K562 (cell line): ENCODE measurements around the gene ZNF124. TPM values are rescaled to one million over a fixed set of nuclear protein-coding genes. Genes with fewer than 3 reads are reported as not detected.
A peak's percentile ranks its signal among the peaks of the same experiment; 100 is the strongest.

Experiments
- ATAC-seq: fragments of 200-7000 bp; cut with Tn5 transposase; 3 replicates; pipeline ENCODE4 v1.9.1; 2020; ENCODE audit warnings: moderate library complexity
- BruUV-seq: library from RNA; stranded (reverse); fragments of 400-500 nt; replicated peaks from 2 replicates; lab custom pipeline; 2021; lab: Mats Ljungman, UMichigan
- CTCF ChIA-PET: fragments of 300-600 bp; formaldehyde crosslinking; extraction: SDS; loops from one replicate; lab custom pipeline; 2021; ENCODE audit warnings: low intra/inter-chr PET ratio; lab: Yijun Ruan, JAX
- POLR2A ChIA-PET: fragments of 300-600, 350-650 bp; sonication (Branson Sonifier 250); formaldehyde crosslinking; extraction: SDS; loops from one replicate; lab custom pipeline; 2021; ENCODE audit warnings: antibody characterized with exemption, inconsistent platforms; lab: Yijun Ruan, JAX
- DNase-seq, 4 experiments: peaks; one replicate each; pipeline versions ENCODE4 v3.0.0 to v3.0.0-alpha.2; 2011 to 2018; ENCODE audit warnings: low spot score in 3 of 4, mixed read lengths in 3 of 4; ENCODE audit errors: extremely low read depth in 1 of 4
- FAIRE-seq: peaks from 2 replicates; lab custom pipeline; 2011; peaks lifted over from hg19 to GRCh38; lab: Jason Lieb, UNC
- H2AFZ ChIP-seq: 2 replicates; pipeline ENCODE4 v1.6.0; 2011; ENCODE audit warnings: low read depth, low read length, control low read depth, inconsistent platforms
- H3K27ac ChIP-seq: fragments of 200-600 bp; 3 replicates; pipeline ENCODE4 v1.8.0; 2011; ENCODE audit warnings: low read depth, mild to moderate bottlenecking, control low read depth, inconsistent platforms, low read length, moderate library complexity, mixed read lengths; ENCODE audit errors: extremely low read depth
- H3K27me3 ChIP-seq, 2 experiments: fragments of 300-600 bp in 1 of 2; 2 replicates in 1 of 2; 3 replicates in 1 of 2; pipeline versions ENCODE4 v1.6.0 to v1.8.0; 2011; ENCODE audit warnings: inconsistent platforms in 2 of 2, low read length in 2 of 2, mild to moderate bottlenecking in 1 of 2, mixed read lengths in 1 of 2, moderate library complexity in 1 of 2; ENCODE audit not compliant: control insufficient read depth in 2 of 2, insufficient read depth in 2 of 2
- H3K36me3 ChIP-seq: fragments of 300-600 bp; 3 replicates; pipeline ENCODE4 v1.8.0; 2011; ENCODE audit warnings: mild to moderate bottlenecking, low read length, inconsistent platforms; ENCODE audit not compliant: control insufficient read depth, insufficient read depth
- H3K4me1 ChIP-seq, 2 experiments: fragments of 200-600 bp in 1 of 2; replicated peaks in 1 of 2; 2 replicates in 1 of 2; 3 replicates in 1 of 2; pipeline versions ENCODE4 v1.5.1 to v1.8.0; 2011; ENCODE audit warnings: inconsistent platforms in 2 of 2, low read length in 2 of 2, mild to moderate bottlenecking in 1 of 2, mixed read lengths in 1 of 2, moderate library complexity in 1 of 2; ENCODE audit not compliant: control insufficient read depth in 2 of 2, insufficient read depth in 2 of 2
- H3K4me2 ChIP-seq: 2 replicates; pipeline ENCODE4 v1.6.1; 2011; ENCODE audit warnings: low read length, control low read depth, inconsistent platforms, mixed read lengths; ENCODE audit not compliant: insufficient read depth
- H3K4me3 ChIP-seq: fragments of 200-600 bp; sonication (generic), shearing (Covaris generic); 2 replicates; pipeline ENCODE4 v1.5.1; 2016; ENCODE audit warnings: control low read depth, inconsistent platforms
- H3K79me2 ChIP-seq: fragments of 200-600 bp; 3 replicates; pipeline ENCODE4 v1.8.0; 2011; ENCODE audit warnings: low read length, inconsistent platforms; ENCODE audit not compliant: control insufficient read depth, insufficient read depth
- H3K9ac ChIP-seq, 2 experiments: 2 replicates each; pipeline versions ENCODE4 v1.6.0 to v1.6.1; 2011; ENCODE audit warnings: low read depth in 2 of 2, low read length in 2 of 2, control low read depth in 1 of 2, inconsistent platforms in 1 of 2, mild to moderate bottlenecking in 1 of 2, mixed read lengths in 1 of 2; ENCODE audit not compliant: insufficient read depth in 1 of 2
- H3K9me1 ChIP-seq: one replicate; pipeline ENCODE4 v1.6.0; 2011; ENCODE audit warnings: inconsistent platforms, mild to moderate bottlenecking, low read length, moderate library complexity; ENCODE audit not compliant: control insufficient read depth, insufficient read depth
- H3K9me3 ChIP-seq: replicated peaks from 2 replicates; pipeline ENCODE4 v1.5.1; 2011; ENCODE audit warnings: low read depth, low read length, inconsistent platforms; ENCODE audit not compliant: control insufficient read depth, insufficient read depth
- H4K20me1 ChIP-seq: replicated peaks from 2 replicates; pipeline ENCODE4 v1.6.1; 2011; ENCODE audit warnings: low read length, inconsistent platforms, mixed read lengths; ENCODE audit not compliant: control insufficient read depth, insufficient read depth
- ATF4 ChIP-seq: fragments of 450-650 bp; formaldehyde crosslinking; IDR thresholded peaks from 2 replicates; pipeline ENCODE4 v1.4.0; 2022; ENCODE audit warnings: mild to moderate bottlenecking, moderate library complexity
- BRF2 ChIP-seq: IDR thresholded peaks from 3 replicates; pipeline ENCODE4 v1.6.1; 2011; ENCODE audit warnings: borderline replicate concordance, mild to moderate bottlenecking; ENCODE audit not compliant: insufficient read length, insufficient read depth
- CREB3 ChIP-seq: fragments of 450-650 bp; conservative IDR thresholded peaks from 2 replicates; pipeline ENCODE4 v1.6.1; 2016; ENCODE audit warnings: missing genetic modification characterization, low read depth, mild to moderate bottlenecking, missing compliant biosample characterization, moderate library complexity
- E2F8 ChIP-seq: fragments of 450-650 bp; IDR thresholded peaks from 2 replicates; pipeline ENCODE4 v1.7.1; 2018; ENCODE audit warnings: mild to moderate bottlenecking, low read depth; ENCODE audit not compliant: partially characterized antibody
- HMG20A ChIP-seq: fragments of 450-650 bp; formaldehyde crosslinking; conservative IDR thresholded peaks from 2 replicates; pipeline ENCODE4 v1.4.0; 2020; ENCODE audit warnings: mild to moderate bottlenecking, mixed read lengths
- ID3 ChIP-seq, 2 experiments: fragments of 250-450 bp in 1 of 2; fragments of 450-650 bp in 1 of 2; sonication (Bioruptor Pico) in 1 of 2; IDR thresholded peaks; 2 replicates each; pipeline versions ENCODE4 v1.6.1 to v1.8.0; 2016 to 2021; ENCODE audit warnings: mild to moderate bottlenecking in 2 of 2, moderate library complexity in 2 of 2, missing compliant biosample characterization in 1 of 2, missing genetic modification characterization in 1 of 2
- MEIS2 ChIP-seq: fragments of 450-650 bp; IDR thresholded peaks from 2 replicates; pipeline ENCODE4 v1.6.1; 2014; ENCODE audit warnings: mild to moderate bottlenecking; ENCODE audit not compliant: partially characterized antibody
- SMAD2 ChIP-seq: fragments of 150-350 bp; IDR thresholded peaks from 2 replicates; pipeline ENCODE4 v1.6.1; 2014; ENCODE audit warnings: low read depth, mild to moderate bottlenecking, low read length
- SUPT5H ChIP-seq: fragments of 450-650 bp; IDR thresholded peaks from 2 replicates; pipeline ENCODE4 v1.6.1; 2016
- TAF9B ChIP-seq: fragments of 450-650 bp; IDR thresholded peaks from 2 replicates; pipeline ENCODE4 v1.6.1; 2018; ENCODE audit warnings: mild to moderate bottlenecking; ENCODE audit not compliant: partially characterized antibody
- TSC22D4 ChIP-seq: fragments of 450-650 bp; IDR thresholded peaks from 2 replicates; pipeline ENCODE4 v1.6.1; 2016; ENCODE audit warnings: missing genetic modification characterization, missing biosample characterization, control low read depth
- ZBTB5 ChIP-seq: fragments of 450-650 bp; IDR thresholded peaks from 2 replicates; pipeline ENCODE4 v1.6.1; 2017; ENCODE audit warnings: antibody characterized with exemption
- ZNF165 ChIP-seq: fragments of 250-450 bp; sonication (Bioruptor Pico); IDR thresholded peaks from 2 replicates; pipeline ENCODE4 v1.4.0; 2020; ENCODE audit warnings: borderline replicate concordance
- ZZZ3 ChIP-seq: fragments of 450-650 bp; IDR thresholded peaks from 2 replicates; pipeline ENCODE4 v1.6.1; 2016; ENCODE audit warnings: antibody characterized with exemption, mild to moderate bottlenecking, moderate library complexity
- WGBS: fragments of 100-300 bp; shearing (Covaris generic); methylation state at CpG from one replicate; pipeline ENCODE4 v1.1.6; 2016; ENCODE audit warnings: low coverage, mixed read lengths; ENCODE audit not compliant: insufficient coverage; ENCODE audit errors: missing lambda C conversion rate; 5-methylcytosine and 5-hydroxymethylcytosine counted together
- in situ Hi-C: fragments of 300-500 bp; cut with MboI; formaldehyde crosslinking; loops from 4 replicates; pipeline ENCODE4 v1.15.0; 2018; ENCODE audit warnings: inconsistent platforms, mixed read lengths
- intact Hi-C: fragments of 100-400 bp; cut with micrococcal nuclease; formaldehyde crosslinking; loops from 2 replicates; pipeline ENCODE4 v1.14.2; 2022
- polyA plus RNA-seq, 8 experiments: library from polyadenylated mRNA; depleted of rRNA in 4 of 8; stranded (reverse) in 5 of 8; unstranded in 3 of 8; fragments of >200 nt; fragmentation: Nextera tagmentation in 2 of 8; fragmentation: Illumina TruSeq in 1 of 8; extraction: Ambion mirVana in 2 of 8; extraction: Trizol in 1 of 8; gene quantifications; 2 replicates each; pipeline versions ENCODE4 v1.2.1 to v1.2.3, GENCODE V29; 2011 to 2014; ENCODE audit warnings: inconsistent platforms in 1 of 8, missing spikeins in 1 of 8
- total RNA-seq, 7 experiments: library from RNA; depleted of rRNA in 6 of 7; stranded (reverse); fragments of >200 nt in 6 of 7; fragmentation: Illumina TruSeq in 2 of 7; extraction: Trizol in 2 of 7; gene quantifications; 2 replicates each; pipeline versions ENCODE4 v1.2.1 to v1.2.3, GENCODE V29; 2011 to 2021; ENCODE audit warnings: low replicate concordance in 1 of 7

The ZNF124 gene
- total and polyA plus RNA-seq, 9 of the 15 experiments (the other 6 are each of a cell fraction or from before 2014, with no cell fraction given), result 7.6 to 71.5 (median 20.2) TPM

- FAIRE-seq (no peak), ATAC-seq (peak; percentile 74), DNase-seq (peak; percentile 50 to 63 (median 54))
- no peaks in the 10 kb centered on the region for H3K9me1 ChIP-seq
- ChIA-PET POLR2A (no interaction called here), CTCF (no interaction called here)
- H3K9me3 ChIP-seq, result peaks cover 9% of the 10 kb centered on the region
- no peak overlapping the region for H2AFZ ChIP-seq
- H3K4me2 ChIP-seq, result no peak overlapping the region
- H3K4me1 ChIP-seq, result peaks cover 0 to 17% of the 10 kb centered on the region in 2 experiments; a peak in 2 of 5 replicates
- H4K20me1 ChIP-seq, result no peaks in the 10 kb centered on the region
- intact Hi-C loops, result no loop called here
- H3K27ac ChIP-seq, result no peak overlapping the region
- no TSS peak for BruUV-seq
- in situ Hi-C loops, result no loop called here
- 63% methylated on average over 11 of the region's 11 CpGs for WGBS
- H3K4me3 ChIP-seq, result no peak overlapping the region
- H3K79me2 ChIP-seq, result no peaks in the 10 kb centered on the region
- H3K27me3 ChIP-seq, result no peaks in the 10 kb centered on the region
- no peak overlapping the region for H3K9ac ChIP-seq
- H3K36me3 ChIP-seq, result no peaks in the 10 kb centered on the region
- no peak for TF ChIP-seq SMAD2
- no peak for TF ChIP-seq BRF2
- TF ChIP-seq ID3 (CRISPR knock-in tag; IDR thresholded peaks at IDR 0.05), result no peak
- TF ChIP-seq ID3 (tag; IDR thresholded peaks at IDR 0.05), result no peak
- TF ChIP-seq HMG20A (CRISPR knock-in tag), result no peak
- no peak for TF ChIP-seq MEIS2
- no peak for TF ChIP-seq CREB3 (tag)
- no peak for TF ChIP-seq ZZZ3
- TF ChIP-seq ZNF165 (CRISPR knock-in tag), result no peak
- no peak for TF ChIP-seq ATF4 (CRISPR knock-in tag)
- TF ChIP-seq ZBTB5, result no peak
- TF ChIP-seq TAF9B, result no peak
- no peak for TF ChIP-seq E2F8
- TF ChIP-seq TSC22D4 (tag), result no peak
- no peak for TF ChIP-seq SUPT5H
Observed at GRCh38 chr1:247118946-247119446, 52.8 kb downstream of the ZNF124 start.
